Mucosa of rectum (tissue), 2 donors: ENCODE results near the gene NYNRIN.

Experiments used
- H3K27ac ChIP-seq, 2 donors: one replicate each; pipeline ENCODE4 v1.7.0; 2013; ENCODE audit warnings: inconsistent platforms in 2 of 2, low read depth in 2 of 2, low read length in 2 of 2
- H3K27me3 ChIP-seq, 2 donors: one replicate each; pipeline ENCODE4 v1.7.0; 2013; ENCODE audit warnings: low read length in 2 of 2; ENCODE audit not compliant: control insufficient read depth in 2 of 2, insufficient read depth in 2 of 2
- H3K36me3 ChIP-seq, 2 donors: one replicate each; pipeline ENCODE4 v1.7.0; 2013; ENCODE audit warnings: low read length in 2 of 2; ENCODE audit not compliant: control insufficient read depth in 2 of 2, insufficient read depth in 2 of 2
- H3K4me1 ChIP-seq, 2 donors: one replicate each; pipeline ENCODE4 v1.7.0; 2013; ENCODE audit warnings: low read length in 2 of 2, mild to moderate bottlenecking in 1 of 2; ENCODE audit not compliant: control insufficient read depth in 2 of 2, insufficient read depth in 2 of 2
- H3K4me3 ChIP-seq, 2 donors: one replicate each; pipeline ENCODE4 v1.7.0; 2013; ENCODE audit warnings: low read length in 2 of 2
- H3K9ac ChIP-seq, 2 donors: one replicate each; pipeline ENCODE4 v1.7.0; 2013; ENCODE audit warnings: low read length in 2 of 2, low read depth in 1 of 2, mild to moderate bottlenecking in 1 of 2
- H3K9me3 ChIP-seq, 2 donors: one replicate each; pipeline ENCODE4 v1.7.0; 2013; ENCODE audit warnings: low read length in 2 of 2; ENCODE audit not compliant: control insufficient read depth in 2 of 2
- donor health status: healthy.
- donor health status: Normal muscosa, but diverticular disease.

NYNRIN gene

DNA sequence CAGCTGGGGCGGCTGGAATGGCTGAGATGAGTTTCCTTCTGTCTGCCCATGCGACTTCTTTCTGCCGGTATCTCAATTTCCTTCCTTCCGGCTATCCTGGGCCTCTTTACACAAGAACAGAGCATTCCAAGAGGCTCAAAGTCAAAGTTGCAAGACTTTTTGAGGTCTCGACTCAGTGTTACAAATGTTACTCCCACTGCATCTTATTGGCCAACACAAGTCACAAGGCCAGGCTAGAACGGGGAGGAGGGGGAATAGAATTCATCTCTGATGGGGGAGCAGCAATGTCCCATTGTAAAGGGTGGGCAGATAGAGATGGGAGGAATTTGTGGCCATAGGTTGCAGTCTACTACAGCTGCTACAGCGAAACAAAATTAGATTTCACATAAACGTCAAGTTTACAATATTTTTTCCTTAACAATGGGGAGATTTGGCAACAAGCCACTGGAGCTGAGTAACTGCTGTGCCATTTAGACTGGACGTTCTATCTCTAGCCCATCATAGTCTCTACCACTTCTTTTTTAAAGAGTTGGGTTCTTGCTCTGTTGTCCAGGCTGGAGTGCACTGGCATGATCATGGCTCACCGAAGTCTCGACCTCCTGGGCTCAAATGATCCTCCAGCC, 9.5 kb upstream of the NYNRIN start:
- H3K9me3 ChIP-seq, result no peaks in the 10 kb centered on the region
- peaks cover 6 to 11% of the 10 kb centered on the region in 2 donors for H3K4me1 ChIP-seq
- no peak overlapping the region for H3K9ac ChIP-seq
- H3K27me3 ChIP-seq, result no peaks in the 10 kb centered on the region
- no peaks in the 10 kb centered on the region for H3K36me3 ChIP-seq
- no peak overlapping the region for H3K27ac ChIP-seq
- no peak overlapping the region for H3K4me3 ChIP-seq

GRCh38 chr14:24390701-24391468, 7.9 kb upstream of the NYNRIN start:
- Histone ChIP-seq H3K27ac (no peak overlapping the region), H3K9me3 (no peaks in the 10 kb centered on the region), H3K4me1 (peaks cover 6 to 11% of the 10 kb centered on the region in 2 donors)

DNA sequence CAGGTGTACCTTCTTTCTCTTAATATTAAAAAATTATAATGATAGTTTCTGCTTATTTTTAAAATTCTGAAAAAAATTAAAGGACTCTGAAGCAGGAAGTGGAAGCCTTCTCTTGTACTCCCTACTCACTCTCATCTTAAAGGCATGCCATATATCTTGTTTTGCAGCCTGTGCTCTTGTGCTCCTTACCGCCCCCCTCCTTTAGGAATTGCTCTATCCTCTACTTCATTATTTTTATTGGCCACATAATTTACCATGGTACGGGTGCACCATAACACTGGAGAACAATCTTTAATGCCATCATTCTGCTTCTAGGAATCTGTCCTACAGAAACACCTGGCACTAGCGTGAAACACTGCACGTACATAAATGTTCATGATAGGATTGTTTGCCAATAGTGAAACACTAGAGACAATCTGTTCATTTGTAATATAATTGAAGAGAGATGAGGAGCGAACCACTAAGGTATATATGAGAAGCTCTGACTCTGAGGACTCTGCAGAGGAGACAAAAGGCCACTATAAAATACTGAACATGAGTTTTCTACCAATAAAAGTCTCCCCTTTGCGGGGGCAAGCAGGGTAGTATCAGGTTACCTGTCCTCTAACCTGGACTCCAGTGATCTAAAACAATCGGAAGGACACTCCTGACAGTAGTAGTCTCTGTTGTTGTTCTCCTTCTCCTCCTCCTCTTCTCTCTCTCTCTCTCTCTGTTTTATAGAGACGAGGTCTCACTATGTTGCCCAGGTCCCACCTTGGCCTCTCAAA, 6.3 kb upstream of the NYNRIN start:
- Histone ChIP-seq H3K4me1 (peaks cover 6 to 11% of the 10 kb centered on the region in 2 donors), H3K27me3 (no peaks in the 10 kb centered on the region), H3K27ac (no peak overlapping the region), H3K9ac (no peak overlapping the region), H3K9me3 (no peaks in the 10 kb centered on the region), H3K4me3 (peak overlapping the region in 1 of 2 donors; percentile 44), H3K36me3 (no peaks in the 10 kb centered on the region)

More at GRCh38 chr14:24390701-24391468, 7.9 kb upstream of the NYNRIN start:
- no peak overlapping the region for H3K4me3 ChIP-seq
- H3K9ac ChIP-seq, result no peak overlapping the region
- H3K36me3 ChIP-seq, result no peaks in the 10 kb centered on the region
- H3K27me3 ChIP-seq, result no peaks in the 10 kb centered on the region

GRCh38 chr14:24394275-24394674, 4.5 kb upstream of the NYNRIN start:
- Histone ChIP-seq H3K36me3 (no peaks in the 10 kb centered on the region), H3K9ac (no peak overlapping the region), H3K4me3 (no peak overlapping the region), H3K27me3 (no peaks in the 10 kb centered on the region), H3K9me3 (no peaks in the 10 kb centered on the region), H3K27ac (no peak overlapping the region), H3K4me1 (peaks cover 12 to 15% of the 10 kb centered on the region in 2 donors)

GRCh38 chr14:24395609-24396582, 2.9 kb upstream of the NYNRIN start:
- Histone ChIP-seq H3K27me3 (no peaks in the 10 kb centered on the region), H3K4me1 (peaks cover 22 to 24% of the 10 kb centered on the region in 2 donors), H3K4me3 (no peak overlapping the region), H3K36me3 (no peaks in the 10 kb centered on the region), H3K9me3 (no peaks in the 10 kb centered on the region), H3K9ac (no peak overlapping the region), H3K27ac (no peak overlapping the region)

DNA sequence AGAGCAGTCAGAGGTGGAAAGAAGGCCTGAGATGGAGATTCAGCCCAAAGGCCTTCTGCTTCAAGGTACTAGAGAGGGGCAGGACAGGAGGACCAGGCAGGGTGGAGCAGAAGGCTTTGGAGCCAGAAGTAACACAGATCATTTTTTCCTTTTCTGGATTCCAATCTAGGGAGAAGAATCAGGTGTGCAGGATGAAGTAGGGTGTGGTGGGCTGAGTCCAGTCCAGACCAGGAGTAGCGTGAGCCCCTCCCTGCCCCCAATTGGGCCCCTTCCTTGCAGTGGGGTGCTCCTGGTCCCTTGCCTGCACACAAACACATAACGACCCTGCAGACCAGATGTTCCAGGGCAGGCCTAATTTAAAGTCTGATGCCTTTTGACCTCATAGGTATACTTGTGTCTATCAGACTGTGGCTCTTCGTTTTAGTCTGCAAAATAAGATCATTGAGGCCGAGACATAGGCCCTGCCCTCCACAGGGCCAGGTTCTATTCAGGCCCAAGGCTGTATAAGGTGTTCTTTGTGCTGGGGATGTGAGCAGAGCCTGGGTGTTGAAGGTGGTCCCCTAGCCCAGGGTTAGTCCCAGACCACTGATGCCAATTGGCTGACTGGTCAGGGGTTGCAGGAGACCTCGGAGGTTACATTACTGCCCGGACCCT, 1.0 kb upstream of the NYNRIN start:
- H3K9ac ChIP-seq, result peak overlapping the region in 1 of 2 donors; percentile 38
- no peaks in the 10 kb centered on the region for H3K9me3 ChIP-seq
- no peaks in the 10 kb centered on the region for H3K36me3 ChIP-seq
- peaks cover 18 to 22% of the 10 kb centered on the region in 2 donors for H3K4me1 ChIP-seq
- peak overlapping the region; percentile 19 to 45 for H3K27ac ChIP-seq
- peak overlapping the region; percentile 44 to 57 for H3K4me3 ChIP-seq
- H3K27me3 ChIP-seq, result no peaks in the 10 kb centered on the region

DNA sequence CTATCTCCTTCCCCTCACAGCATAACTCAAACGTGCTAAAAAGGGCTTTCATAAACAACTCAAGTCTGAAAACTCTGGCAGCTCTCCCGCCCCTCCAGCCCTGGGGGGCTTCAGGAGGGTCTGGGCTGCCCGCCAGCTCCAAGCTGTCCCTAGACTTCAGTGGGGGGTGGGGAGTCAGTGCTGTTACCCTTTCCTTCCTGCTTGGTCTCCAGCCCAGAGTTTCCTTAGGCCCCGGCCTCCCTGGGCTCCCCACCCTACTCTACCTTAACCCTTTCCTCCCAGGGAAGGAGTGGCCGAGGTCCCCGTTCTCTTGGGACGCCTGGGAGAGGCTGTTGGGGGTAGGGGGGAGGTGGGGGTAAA, 530 bp upstream of the NYNRIN start:
- Histone ChIP-seq H3K4me3 (peak overlapping the region; percentile 44 to 57), H3K36me3 (no peaks in the 10 kb centered on the region), H3K27me3 (no peaks in the 10 kb centered on the region), H3K9ac (peak overlapping the region in 1 of 2 donors; percentile 38), H3K9me3 (no peaks in the 10 kb centered on the region), H3K4me1 (peaks cover 16 to 20% of the 10 kb centered on the region in 2 donors), H3K27ac (peak overlapping the region; percentile 19 to 45)

GRCh38 chr14:24399447-24399822, 632 bp downstream of the NYNRIN start:
- Histone ChIP-seq H3K4me1 (peaks cover 16 to 20% of the 10 kb centered on the region in 2 donors), H3K9me3 (no peaks in the 10 kb centered on the region), H3K4me3 (peak overlapping the region; percentile 57 to 76), H3K27ac (peak overlapping the region; percentile 35 to 63), H3K27me3 (no peaks in the 10 kb centered on the region), H3K9ac (peak overlapping the region; percentile 63 to 74), H3K36me3 (no peaks in the 10 kb centered on the region)
